Renal pelvis (tissue), 4 donors: ENCODE results near the gene MED8. TPM values are rescaled to one million over a fixed set of nuclear protein-coding genes. Genes with fewer than 3 reads are reported as not detected.

Experiments
- DNase-seq: peaks from one replicate; pipeline ENCODE4 v3.0.0-alpha.2; 2013
- polyA plus RNA-seq, 3 donors: library from polyadenylated mRNA; unstranded; fragments of 120-200 nt; gene quantifications; one replicate each; pipeline ENCODE4 v1.2.1, GENCODE V29; 2013; ENCODE audit not compliant: insufficient read length in 3 of 3

The MED8 gene
- polyA plus RNA-seq, 3 donors, result 39.3 to 44.6 (median 42.2) TPM

DNA sequence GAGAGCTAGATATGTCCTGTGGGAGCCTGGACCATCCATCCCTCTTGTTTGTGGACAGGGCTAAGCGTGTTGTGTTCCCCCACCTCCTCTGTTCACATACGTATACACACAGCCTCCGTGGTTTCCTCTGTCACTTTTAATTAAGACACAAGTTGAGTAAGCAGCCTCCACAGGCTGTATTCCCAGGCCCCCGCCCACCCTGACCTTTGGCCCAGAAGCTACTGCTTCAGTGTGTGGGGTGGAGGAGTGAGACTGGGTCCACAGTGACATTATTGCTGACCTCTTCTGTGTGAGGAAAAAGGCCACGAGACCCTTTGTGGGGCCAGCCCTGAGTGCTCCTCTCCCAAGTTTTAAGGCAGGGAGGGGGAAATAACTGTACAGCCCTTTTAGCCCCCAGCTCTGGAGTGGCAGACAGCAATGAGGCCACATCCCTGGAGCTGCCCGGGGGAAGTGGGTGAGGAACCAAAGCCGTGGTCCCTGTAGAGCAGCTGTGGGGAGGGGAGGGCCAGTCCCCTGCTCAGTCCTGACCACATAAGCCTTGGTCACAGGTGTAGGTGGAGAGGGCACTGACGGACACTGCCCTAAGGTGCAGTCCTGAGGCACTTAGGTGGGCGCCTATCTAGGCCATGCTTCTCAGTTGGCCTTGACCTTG is 26.2 kb downstream of the MED8 start:
- DNase-seq, result no peak

- DNase-seq, result no peak
These were observed 29.0 kb downstream of the MED8 start for GRCh38 chr1:43360616-43361015.

GRCh38 chr1:43359696-43360095 is 29.9 kb downstream of the MED8 start:
- no peak for DNase-seq

DNA sequence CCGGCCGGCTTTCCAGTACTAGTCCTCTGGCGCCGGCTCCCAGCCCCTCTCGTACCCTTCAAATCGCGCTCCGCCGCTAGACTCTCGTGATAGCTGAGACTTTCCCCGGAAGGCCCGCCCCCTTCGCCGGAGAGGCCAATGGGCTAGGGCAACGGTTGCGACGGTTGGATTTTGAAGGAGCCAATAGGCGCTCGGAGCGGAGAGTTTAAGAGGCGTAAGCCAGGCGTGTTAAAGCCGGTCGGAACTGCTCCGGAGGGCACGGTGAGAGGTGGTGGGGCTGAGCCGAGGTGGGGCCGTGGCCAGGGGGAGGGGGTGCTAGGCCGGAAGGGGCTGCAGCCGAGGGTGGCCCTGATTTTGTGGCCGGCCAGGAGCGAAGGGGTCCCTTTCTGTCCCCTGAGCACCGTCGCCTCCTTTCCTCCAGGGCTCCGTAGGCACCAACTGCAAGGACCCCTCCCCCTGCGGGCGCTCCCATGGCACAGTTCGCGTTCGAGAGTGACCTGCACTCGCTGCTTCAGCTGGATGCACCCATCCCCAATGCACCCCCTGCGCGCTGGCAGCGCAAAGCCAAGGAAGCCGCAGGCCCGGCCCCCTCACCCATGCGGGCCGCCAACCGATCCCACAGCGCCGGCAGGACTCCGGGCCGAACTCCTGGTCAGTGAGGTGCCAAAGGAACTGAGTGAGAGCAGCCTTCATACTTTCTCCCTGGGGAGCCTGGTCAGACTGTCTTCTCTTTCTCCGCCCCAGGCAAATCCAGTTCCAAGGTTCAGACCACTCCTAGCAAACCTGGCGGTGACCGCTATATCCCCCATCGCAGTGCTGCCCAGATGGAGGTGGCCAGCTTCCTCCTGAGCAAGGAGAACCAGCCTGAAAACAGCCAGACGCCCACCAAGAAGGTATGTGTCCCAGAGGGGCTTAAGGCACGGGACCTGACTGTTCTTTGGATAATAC is 30.6 kb downstream of the MED8 start, which contains the start of gene CDC20:
Gene CDC20 (plus strand): TSS at position 236 of the 948 bp plus-strand sequence. CDS start 235 bp downstream, at position 471.
- DNase-seq, result peak; percentile 98

DNA sequence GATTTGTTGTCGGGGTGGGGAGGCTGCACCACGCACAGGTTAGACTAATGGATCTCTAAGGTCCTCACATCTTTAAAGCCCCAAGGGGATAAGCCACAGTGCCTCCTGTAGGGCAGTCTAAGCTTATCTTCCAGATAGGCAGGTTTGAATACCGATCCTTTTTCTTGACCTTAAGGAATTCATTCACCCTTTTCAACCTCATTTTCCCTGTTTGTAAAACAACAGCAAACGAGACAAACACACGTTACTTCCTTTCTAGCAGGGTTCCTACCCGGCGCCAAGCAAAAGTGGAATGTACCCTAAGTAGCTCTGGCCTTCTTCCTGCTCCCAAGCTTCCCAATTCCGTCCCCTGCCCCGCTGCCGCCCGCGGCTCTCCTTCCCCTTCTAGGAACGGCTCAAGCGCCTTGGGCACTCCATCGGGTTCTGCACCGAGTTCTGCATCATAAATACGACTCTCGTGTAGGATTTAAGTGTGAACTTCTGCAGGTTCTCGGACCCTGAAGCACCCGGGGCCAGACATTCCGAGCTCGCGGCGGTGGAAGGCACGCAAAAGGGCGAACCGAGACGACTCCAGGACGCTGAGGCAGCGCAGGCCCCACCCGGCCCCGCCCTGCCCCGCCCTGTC is 31.4 kb downstream of the MED8 start:
- DNase-seq, result peak; percentile 35

DNA sequence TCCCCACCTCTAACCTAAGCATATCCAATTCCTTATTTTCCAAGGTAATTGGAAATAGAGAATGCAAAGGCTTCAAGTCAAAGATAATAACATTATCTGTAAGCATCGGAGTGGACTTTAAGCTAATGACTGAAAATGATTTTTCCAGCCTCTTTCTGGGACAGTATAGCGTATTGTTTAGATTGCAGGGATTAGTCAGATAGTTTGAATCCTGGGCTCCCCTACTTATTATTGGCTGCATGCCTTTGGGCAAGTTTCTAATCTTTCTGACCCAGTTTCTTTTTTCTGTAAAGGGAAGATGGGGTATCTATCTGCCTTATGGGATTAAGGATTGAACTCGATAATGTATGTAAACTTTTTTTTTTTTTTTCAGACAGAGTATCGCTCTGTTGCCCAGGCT is 32.3 kb downstream of the MED8 start:
- no peak for DNase-seq

DNA sequence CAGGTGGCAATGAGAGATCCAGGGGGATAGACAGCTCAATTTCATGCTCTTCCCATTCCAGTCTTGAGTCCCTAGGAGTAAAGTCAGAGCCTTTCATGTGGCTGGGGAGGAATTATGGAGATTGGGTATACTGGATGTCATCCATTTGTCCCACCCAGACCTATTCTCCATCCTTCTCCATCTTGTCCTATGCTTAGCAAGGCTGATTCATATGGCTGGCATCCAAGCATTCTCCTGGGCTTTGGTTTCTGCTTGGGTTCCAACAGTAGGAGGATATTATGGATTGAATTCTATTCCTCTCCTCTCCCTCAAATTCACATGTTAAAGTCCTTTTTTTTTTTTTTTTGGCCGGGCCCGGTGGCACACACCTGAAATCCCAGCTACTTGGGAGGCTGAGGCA is 34.7 kb downstream of the MED8 start:
- DNase-seq, result no peak

DNA sequence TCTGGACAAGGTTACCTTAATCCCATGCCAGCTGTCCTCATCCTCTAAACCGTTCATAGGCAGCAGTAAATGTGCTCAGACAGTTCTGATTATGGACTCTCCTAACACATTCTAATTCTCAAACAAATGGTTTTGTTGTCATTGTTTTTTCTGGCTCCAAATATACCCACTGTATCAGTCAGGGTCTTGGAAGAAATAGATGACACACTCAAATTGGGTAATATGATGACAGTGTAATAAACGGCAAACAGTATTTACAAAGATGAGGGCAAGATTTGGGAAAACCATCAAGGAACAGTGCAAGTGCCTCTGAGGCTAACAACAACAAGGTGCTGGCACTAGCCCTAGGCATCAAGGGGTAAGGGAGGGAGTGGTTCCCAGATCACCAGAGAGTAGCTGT is 35.1 kb downstream of the MED8 start:
- DNase-seq, result no peak

DNA sequence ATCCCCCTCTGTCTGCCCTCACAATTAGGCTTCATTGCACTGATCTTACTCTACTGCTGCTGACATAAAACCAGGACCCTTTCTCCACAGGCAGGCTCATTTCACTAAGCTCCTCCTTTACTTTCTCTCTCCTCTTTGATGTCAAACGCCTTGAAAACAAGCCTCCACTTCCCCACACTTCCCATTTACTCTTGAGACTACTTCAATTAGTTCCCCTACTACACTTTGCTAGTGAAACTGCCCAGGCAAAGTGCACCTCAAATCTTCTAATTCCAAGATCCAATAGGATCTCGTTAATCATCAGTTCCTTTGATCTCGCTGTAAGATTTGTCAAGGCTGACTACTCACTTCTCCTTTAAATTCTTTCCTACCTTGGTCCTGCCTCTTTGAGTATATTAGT is 36.7 kb downstream of the MED8 start:
- no peak for DNase-seq

DNA sequence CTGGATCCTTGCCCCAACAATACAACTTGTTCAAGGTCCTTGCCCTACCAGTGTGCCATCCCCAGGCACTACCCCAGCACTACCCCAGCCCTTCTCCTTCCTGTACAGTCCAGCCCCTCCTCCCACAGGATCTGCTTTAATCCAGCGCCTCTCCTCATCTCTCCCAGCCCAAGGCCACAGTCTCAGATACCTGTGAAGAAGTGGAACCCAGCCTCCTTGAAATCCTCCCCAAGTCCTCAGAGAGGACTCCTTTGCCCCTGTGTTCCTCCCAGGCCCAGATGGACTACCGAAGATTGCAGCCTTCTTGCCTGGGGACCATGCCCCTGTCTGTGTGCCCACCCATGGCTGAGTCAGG is 37.3 kb downstream of the MED8 start:
- no peak for DNase-seq

GRCh38 chr1:43351421-43352350 is 37.9 kb downstream of the MED8 start:
- no peak for DNase-seq

DNA sequence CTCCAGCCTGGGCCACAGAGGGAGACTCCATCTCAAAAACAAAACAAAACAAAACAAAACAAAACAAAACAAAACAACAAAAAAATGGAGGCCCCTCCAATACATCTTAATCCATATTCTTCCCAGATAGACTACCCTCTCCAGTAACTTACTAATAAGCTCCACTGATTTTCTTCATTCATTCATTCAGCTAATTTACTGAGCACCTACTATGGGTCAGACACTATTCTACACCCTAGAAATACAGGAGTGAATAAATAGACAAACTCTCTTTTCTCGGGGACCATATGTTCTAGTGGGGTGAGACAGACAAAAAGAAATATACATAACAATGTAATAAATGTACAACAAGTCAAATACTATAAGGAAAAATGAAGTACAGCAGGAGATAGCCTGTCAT is 38.6 kb downstream of the MED8 start:
- DNase-seq, result no peak

- no peak for DNase-seq
These were observed 39.9 kb downstream of the MED8 start for GRCh38 chr1:43349594-43350306.

GRCh38 chr1:43348809-43349593 is 40.6 kb downstream of the MED8 start:
- peak; percentile 86 for DNase-seq

DNA sequence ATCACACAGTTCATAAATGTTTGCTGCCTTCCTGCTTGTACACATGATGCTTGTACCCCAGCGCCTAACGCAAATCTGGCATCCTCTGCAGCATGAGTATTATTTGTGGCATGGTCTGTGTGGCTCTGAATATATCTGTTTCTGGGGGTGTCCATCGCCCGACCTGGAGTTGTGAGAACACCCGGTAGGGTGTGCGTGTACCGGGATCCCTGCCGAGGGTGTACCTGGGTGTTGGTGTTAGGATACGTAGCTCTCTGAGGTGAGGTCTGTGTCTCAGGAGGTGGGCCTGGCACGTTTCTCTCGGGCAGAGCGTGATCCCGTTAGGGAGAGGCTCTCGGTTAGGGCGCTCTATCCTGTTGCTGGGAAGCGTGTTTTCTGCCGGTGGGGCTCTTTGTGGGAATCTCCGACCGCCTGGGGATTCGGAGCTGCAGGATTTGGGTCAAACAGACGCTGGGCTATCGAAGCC is 41.2 kb downstream of the MED8 start:
- no peak for DNase-seq

DNA sequence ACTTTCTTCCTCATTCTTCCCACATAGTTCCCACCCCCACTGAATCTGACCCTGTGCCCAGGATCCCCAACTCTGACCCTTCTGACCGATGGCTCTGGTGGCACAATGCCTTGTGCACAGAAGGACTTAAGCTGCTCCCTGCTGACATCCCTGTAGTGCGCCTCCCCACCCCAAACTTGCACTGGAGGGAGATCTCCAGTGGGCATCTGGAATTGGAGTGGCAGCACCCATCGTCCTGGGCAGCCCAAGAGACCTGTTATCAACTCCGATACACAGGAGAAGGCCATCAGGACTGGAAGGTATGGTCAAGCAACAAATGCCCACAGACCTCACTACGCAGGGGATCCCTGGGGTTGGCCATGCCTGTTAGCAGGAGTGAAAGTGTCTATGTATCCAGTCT is 43.0 kb downstream of the MED8 start:
- no peak for DNase-seq

- DNase-seq, result no peak
These were observed 44.5 kb downstream of the MED8 start for GRCh38 chr1:43345120-43345519.

DNA sequence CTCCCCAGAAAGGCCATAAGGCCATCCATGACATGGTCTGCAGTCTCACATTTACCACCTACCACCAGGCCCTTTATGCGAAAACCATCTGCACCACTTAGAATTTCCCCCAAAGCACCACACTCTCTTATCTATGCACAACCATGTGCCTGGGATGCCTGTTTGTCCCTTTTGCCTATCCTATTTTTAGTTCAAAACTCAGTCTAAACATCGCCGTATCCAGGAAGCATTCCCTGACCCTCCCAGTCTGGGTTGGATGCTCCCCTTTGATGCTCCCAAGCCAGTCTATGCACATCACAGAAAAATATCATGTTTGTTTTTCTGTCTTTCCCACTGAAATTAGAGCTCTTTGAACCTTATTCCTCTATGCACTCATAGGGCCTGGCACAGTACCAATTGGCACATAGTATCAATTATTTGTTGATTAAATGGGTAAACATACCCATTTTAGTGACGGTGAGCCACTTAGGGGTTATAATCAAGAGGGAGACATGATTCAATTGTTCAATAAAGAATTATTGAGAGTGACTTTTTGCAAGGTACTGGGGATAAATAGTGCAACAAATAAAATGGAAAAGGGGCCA is 45.2 kb downstream of the MED8 start:
- no peak for DNase-seq

- no peak for DNase-seq
These were observed 49.0 kb downstream of the MED8 start for GRCh38 chr1:43340559-43340958.
